Calu3 (cell line): Measurements from ENCODE around the gene PITX1. TPM values are rescaled to one million over a fixed set of nuclear protein-coding genes. Genes with fewer than 3 reads are reported as not detected.

Experiments used
- BruUV-seq: library from RNA; stranded (reverse); fragments of 400-500 nt; replicated peaks from 2 replicates; lab custom pipeline; 2021; lab: Mats Ljungman, UMichigan
- CTCF ChIA-PET: fragments of 300-600 bp; sonication (Branson Sonifier 250); formaldehyde crosslinking; loops from one replicate; lab custom pipeline; 2022; ENCODE audit warnings: antibody characterized with exemption; lab: Charles Lee
- DNase-seq: peaks from one replicate; pipeline ENCODE4 v3.0.0; 2022
- H3K27ac Mint-ChIP-seq: one replicate; pipeline ENCODE4 v1.8.0; 2022; ENCODE audit warnings: mixed read lengths; ENCODE audit not compliant: unreplicated experiment
- H3K27me3 Mint-ChIP-seq: one replicate; pipeline ENCODE4 v1.8.0; 2022; ENCODE audit warnings: mixed read lengths; ENCODE audit not compliant: unreplicated experiment
- H3K36me3 Mint-ChIP-seq: one replicate; pipeline ENCODE4 v1.8.0; 2022; ENCODE audit warnings: mild to moderate bottlenecking, moderate library complexity, mixed read lengths; ENCODE audit not compliant: insufficient read depth, unreplicated experiment
- H3K4me1 Mint-ChIP-seq: one replicate; pipeline ENCODE4 v1.8.0; 2022; ENCODE audit warnings: mild to moderate bottlenecking, low read depth, mixed read lengths; ENCODE audit not compliant: unreplicated experiment
- H3K4me3 Mint-ChIP-seq: one replicate; pipeline ENCODE4 v1.8.0; 2022; ENCODE audit warnings: mild to moderate bottlenecking, low read depth, moderate library complexity, mixed read lengths; ENCODE audit not compliant: unreplicated experiment
- H3K9me3 Mint-ChIP-seq: one replicate; pipeline ENCODE4 v1.8.0; 2022; ENCODE audit warnings: low read depth, mixed read lengths; ENCODE audit not compliant: unreplicated experiment
- intact Hi-C: fragments of 100-400 bp; cut with micrococcal nuclease; formaldehyde crosslinking; loops from one replicate; pipeline ENCODE4 v1.10.0; 2022; ENCODE audit not compliant: unreplicated experiment
- total RNA-seq: library from RNA; stranded (reverse); gene quantifications from 2 replicates; pipeline ENCODE4 v1.2.3, GENCODE V29; 2022
- TF ChIP-seq, protein P1 (sequence below): fragments of 200-600 bp; IDR thresholded peaks from one replicate; pipeline ENCODE4 v1.8.0; 2022; ENCODE audit warnings: antibody characterized with exemption; ENCODE audit not compliant: unreplicated experiment

The PITX1 gene
- total RNA-seq, 1 experiment from 2014 or later = 12.1 TPM

DNA sequence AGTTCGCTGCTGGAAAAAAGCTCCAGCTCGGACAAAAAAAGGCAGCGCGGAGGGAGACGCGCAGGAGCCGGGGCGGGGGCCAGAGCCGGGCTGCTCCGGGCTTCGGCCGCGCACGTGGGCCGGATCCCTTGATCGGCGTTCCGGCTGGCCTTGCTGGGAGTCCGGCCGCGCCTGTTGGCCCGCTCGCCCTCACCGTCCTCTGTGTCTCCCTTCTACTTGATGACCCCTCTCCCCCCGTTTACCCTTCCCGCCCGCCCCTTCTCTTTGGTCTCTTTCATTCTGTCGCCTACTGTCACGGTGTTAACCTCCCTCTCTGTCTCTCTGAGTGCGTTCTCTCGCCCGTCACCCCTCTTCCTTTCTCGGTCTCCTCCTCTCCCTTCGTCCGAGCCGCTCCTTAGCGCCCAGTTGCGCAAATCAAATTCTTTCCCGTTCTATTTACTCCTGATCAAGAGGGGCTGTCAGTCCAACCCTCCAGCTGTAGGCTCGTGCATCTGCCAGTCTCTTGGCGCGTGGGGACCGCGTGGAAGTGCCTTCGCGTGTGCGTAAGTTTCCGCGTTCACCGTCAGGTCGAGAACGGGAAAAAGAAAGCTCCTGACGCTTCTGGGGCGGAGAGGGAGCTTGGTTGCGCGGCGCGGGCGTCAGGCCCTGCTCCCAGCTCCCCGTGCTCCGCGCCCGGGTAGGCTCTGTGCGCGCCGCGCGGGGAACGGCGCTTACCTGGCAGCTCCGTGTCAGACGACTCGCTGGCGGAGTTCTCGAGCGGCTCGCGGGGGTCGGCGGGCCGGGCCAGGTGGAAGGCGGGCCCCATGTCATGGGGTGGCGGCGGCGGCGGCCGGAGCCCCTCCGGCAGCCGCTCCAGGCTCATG lies 798 bp downstream of the PITX1 start:
- Mint-ChIP-seq H3K36me3 (peaks cover 50% of the 10 kb centered on the region), H3K4me1 (peaks cover 16% of the 10 kb centered on the region), H3K9me3 (peaks cover 3% of the 10 kb centered on the region), H3K27me3 (peaks cover 77% of the 10 kb centered on the region), H3K27ac (peak overlapping the region; percentile 52), H3K4me3 (peak overlapping the region; percentile 88)
- intact Hi-C loops = loop anchor here (5.0 kb wide), 2 partner anchors 94 to 159 kb away; no protein-coding TSS in a partner anchor
- BruUV-seq = no TSS peak
- peak; percentile 55 for DNase-seq
- CTCF ChIA-PET = no interaction called here
- TF ChIP-seq, protein P1, sequence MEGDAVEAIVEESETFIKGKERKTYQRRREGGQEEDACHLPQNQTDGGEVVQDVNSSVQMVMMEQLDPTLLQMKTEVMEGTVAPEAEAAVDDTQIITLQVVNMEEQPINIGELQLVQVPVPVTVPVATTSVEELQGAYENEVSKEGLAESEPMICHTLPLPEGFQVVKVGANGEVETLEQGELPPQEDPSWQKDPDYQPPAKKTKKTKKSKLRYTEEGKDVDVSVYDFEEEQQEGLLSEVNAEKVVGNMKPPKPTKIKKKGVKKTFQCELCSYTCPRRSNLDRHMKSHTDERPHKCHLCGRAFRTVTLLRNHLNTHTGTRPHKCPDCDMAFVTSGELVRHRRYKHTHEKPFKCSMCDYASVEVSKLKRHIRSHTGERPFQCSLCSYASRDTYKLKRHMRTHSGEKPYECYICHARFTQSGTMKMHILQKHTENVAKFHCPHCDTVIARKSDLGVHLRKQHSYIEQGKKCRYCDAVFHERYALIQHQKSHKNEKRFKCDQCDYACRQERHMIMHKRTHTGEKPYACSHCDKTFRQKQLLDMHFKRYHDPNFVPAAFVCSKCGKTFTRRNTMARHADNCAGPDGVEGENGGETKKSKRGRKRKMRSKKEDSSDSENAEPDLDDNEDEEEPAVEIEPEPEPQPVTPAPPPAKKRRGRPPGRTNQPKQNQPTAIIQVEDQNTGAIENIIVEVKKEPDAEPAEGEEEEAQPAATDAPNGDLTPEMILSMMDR = no peak

DNA sequence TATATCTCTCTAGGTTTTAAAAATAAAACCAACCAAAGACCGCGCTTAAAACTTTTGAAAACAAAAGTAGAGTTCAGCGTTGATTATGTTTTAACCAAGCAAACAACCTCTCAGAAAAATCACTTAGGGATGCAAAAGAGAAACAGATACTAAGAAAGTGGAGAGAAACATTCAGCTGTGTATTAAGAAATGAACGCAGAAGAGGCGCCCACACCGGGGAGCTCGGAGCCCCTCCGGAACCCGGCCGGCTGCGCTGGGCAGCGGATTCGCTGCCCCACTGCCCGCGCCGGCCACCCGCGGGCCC lies 1.4 kb downstream of the PITX1 start:
- H3K36me3 Mint-ChIP-seq = peaks cover 50% of the 10 kb centered on the region
- CTCF ChIA-PET = no interaction called here
- DNase-seq = no peak
- H3K27ac Mint-ChIP-seq = peak overlapping the region; percentile 69
- BruUV-seq = no TSS peak
- peaks cover 71% of the 10 kb centered on the region for H3K27me3 Mint-ChIP-seq
- H3K4me3 Mint-ChIP-seq = peak overlapping the region; percentile 88
- H3K9me3 Mint-ChIP-seq = peaks cover 3% of the 10 kb centered on the region
- intact Hi-C loops = loop anchor here (5.0 kb wide), 2 partner anchors 95 to 160 kb away; no protein-coding TSS in a partner anchor
- TF ChIP-seq, protein P1 = no peak
- peaks cover 16% of the 10 kb centered on the region for H3K4me1 Mint-ChIP-seq

DNA sequence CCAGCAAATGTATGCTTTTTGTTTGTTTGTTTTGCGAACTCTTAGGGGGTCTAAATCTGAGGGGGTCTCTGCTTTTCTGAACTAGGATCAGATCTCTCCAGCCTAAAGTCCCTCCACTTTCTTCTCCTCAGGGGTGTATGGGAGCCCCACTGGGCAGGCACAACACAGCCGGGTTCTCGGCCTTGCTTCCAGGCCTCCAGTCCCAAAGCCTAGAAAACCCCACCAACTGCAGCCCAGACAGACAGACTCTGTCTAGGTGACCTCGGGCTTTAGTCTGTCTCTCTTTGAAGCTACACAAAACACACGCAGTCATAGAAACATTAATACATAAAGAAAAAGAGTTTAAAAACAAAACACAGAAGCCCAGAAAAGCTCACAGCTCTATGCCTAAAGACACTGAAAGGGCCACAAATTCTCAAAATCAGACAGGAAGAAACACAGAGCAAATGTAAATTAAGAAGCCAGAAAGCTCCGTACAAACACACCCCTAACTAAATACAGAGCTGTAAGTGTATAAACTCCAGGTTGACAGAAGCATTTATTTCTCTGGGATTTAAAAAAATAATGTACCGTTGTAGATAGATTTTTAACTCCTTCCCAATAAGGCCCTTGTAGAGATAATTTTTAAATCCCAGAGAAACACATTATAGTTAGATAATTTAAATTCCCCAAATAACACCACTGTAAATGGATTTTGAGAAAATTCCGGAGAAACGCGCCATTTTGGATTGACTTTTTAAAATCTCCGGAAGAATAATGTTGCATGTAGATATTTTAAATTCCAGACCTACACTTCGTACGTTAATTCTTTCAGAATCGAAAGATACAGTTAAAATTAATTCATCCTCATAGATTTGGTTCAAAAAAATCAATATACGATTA lies 2.0 kb downstream of the PITX1 start:
- H3K4me3 Mint-ChIP-seq = peak overlapping the region; percentile 88
- peaks cover 16% of the 10 kb centered on the region for H3K4me1 Mint-ChIP-seq
- peak overlapping the region; percentile 69 for H3K27ac Mint-ChIP-seq
- intact Hi-C loops = loop anchor here (5.0 kb wide), 2 partner anchors 95 to 160 kb away; no protein-coding TSS in a partner anchor
- no peak for DNase-seq
- TF ChIP-seq, protein P1 = no peak
- H3K36me3 Mint-ChIP-seq = peaks cover 50% of the 10 kb centered on the region
- H3K9me3 Mint-ChIP-seq = peaks cover 3% of the 10 kb centered on the region
- BruUV-seq = TSS peak; percentile 56
- peaks cover 65% of the 10 kb centered on the region for H3K27me3 Mint-ChIP-seq
- CTCF ChIA-PET = interaction anchor here (0.9 kb wide), 1 partner anchor 185 kb away, joined by 3 read pairs; no protein-coding TSS in a partner anchor
